ENCODE data around the gene DIPK1C. TPM values are rescaled to one million over a fixed set of nuclear protein-coding genes. Genes with fewer than 3 reads are reported as not detected.

DIPK1C gene
- total and polyA plus RNA-seq, 2 experiments from 2014 or later: not detected

DNA sequence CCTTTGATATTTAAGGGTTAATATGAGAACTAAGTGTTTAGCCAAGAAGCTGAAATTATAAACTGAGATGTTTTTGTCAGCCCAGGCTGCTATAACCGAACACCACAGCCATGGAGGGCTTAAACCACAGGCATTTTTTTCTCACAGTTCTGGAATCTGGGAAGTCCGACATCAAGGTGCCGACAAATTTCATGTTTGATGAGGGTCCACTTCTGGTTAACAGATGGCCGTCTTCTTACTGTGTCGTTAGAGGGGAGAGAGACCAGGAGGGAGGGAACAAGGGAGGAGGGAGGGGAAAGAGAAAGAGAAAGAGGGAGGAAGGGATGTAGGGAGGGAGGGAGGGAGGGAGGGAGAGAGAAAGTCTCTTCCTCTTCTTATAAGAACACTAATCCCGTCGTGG lies 32.6 kb upstream of the DIPK1C start:
- H3F3A ChIP-seq (ENCODE audit: insufficient read depth): no peaks in the 10 kb centered on the region
- no peaks in the 10 kb centered on the region for H3K9me3 ChIP-seq (ENCODE audit: low read depth)
- peak overlapping the region; percentile 44; the same call in 1 of the 2 replicates for H2AFZ ChIP-seq
- no peak overlapping the region for H3K9ac ChIP-seq
- H3K9me2 ChIP-seq (ENCODE audit: insufficient read depth): no peaks in the 10 kb centered on the region
- H4K20me1 ChIP-seq (ENCODE audit: insufficient read depth): no peaks in the 10 kb centered on the region
- no peak overlapping the region for H3K4me2 ChIP-seq (ENCODE audit: unreplicated experiment)
- H3K79me2 ChIP-seq (ENCODE audit: insufficient read depth): no peaks in the 10 kb centered on the region
- no peak for TF ChIP-seq EZH2 (IDR thresholded peaks at IDR 0.05; ENCODE audit: insufficient read depth, poor library complexity, severe bottlenecking)
- TF ChIP-seq EZH2phosphoT487 (IDR thresholded peaks at IDR 0.05; ENCODE audit: insufficient read depth, low read depth): no peak
- in situ Hi-C loops (cut with MboI): loop anchor here (25.0 kb wide), 1 partner anchor 302 kb away; no protein-coding TSS in a partner anchor
- peak overlapping the region; percentile 23; the same call in 1 of the 2 replicates for H3K4me3 ChIP-seq
- DNase-seq: peak; percentile 43
- H3K4me1 ChIP-seq (ENCODE audit: insufficient read depth): no peaks in the 10 kb centered on the region
- H3K36me3 ChIP-seq (ENCODE audit: low read depth): no peaks in the 10 kb centered on the region
- H3K27ac ChIP-seq: no peak overlapping the region
- WGBS, 2 experiments (ENCODE audit: low coverage in 1 of 2, low lambda C conversion rate in 2 of 2, missing lambda C conversion rate in 2 of 2): 7% methylated on average over 6 to 7 of the region's 7 CpGs
- H3K27me3 ChIP-seq (replicated peaks; ENCODE audit: insufficient read depth): peaks cover 8% of the 10 kb centered on the region

DNA sequence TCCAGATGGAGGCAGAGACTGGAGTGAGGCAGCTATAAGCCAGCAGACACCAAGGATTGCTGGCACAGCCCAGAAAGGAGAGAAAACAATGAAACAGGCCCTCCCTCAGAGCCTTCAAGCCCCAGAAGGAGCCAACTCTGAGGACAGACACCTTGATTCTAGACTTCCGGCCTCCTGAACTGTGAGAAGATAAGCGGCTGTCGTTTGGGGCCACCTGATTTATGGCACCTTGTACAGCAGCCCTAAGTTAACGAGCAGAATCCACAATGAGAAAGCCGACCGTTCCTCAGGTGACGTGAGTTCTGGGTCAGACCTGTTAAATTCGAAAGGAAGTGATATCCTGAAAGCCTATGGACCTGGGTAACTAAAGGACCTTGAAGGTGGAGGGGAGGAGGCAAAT lies 31.8 kb upstream of the DIPK1C start:
- Histone ChIP-seq H3K4me2 (ENCODE audit: unreplicated experiment) (no peak overlapping the region), H3K9me3 (ENCODE audit: low read depth) (no peaks in the 10 kb centered on the region), H3K79me2 (ENCODE audit: insufficient read depth) (no peaks in the 10 kb centered on the region), H2AFZ (no peak overlapping the region), H3K4me3 (no peak overlapping the region), H3F3A (ENCODE audit: insufficient read depth) (no peaks in the 10 kb centered on the region), H3K36me3 (ENCODE audit: low read depth) (no peaks in the 10 kb centered on the region), H3K4me1 (ENCODE audit: insufficient read depth) (no peaks in the 10 kb centered on the region), H3K9me2 (ENCODE audit: insufficient read depth) (no peaks in the 10 kb centered on the region), H3K27me3 (replicated peaks; ENCODE audit: insufficient read depth) (peaks cover 8% of the 10 kb centered on the region), H3K27ac (no peak overlapping the region), H4K20me1 (ENCODE audit: insufficient read depth) (no peaks in the 10 kb centered on the region), H3K9ac (no peak overlapping the region)
- DNase-seq: no peak
- in situ Hi-C loops (cut with MboI): loop anchor here (25.0 kb wide), 1 partner anchor 302 kb away; no protein-coding TSS in a partner anchor
- no peak for TF ChIP-seq EZH2phosphoT487 (IDR thresholded peaks at IDR 0.05; ENCODE audit: insufficient read depth, low read depth)
- TF ChIP-seq EZH2 (IDR thresholded peaks at IDR 0.05; ENCODE audit: insufficient read depth, poor library complexity, severe bottlenecking): no peak
- 82 to 89% methylated on average over 8 of the region's 8 CpGs for whole genome bisulfite sequencing, 2 experiments (ENCODE audit: low coverage in 1 of 2, low lambda C conversion rate in 2 of 2, missing lambda C conversion rate in 2 of 2)

DNA sequence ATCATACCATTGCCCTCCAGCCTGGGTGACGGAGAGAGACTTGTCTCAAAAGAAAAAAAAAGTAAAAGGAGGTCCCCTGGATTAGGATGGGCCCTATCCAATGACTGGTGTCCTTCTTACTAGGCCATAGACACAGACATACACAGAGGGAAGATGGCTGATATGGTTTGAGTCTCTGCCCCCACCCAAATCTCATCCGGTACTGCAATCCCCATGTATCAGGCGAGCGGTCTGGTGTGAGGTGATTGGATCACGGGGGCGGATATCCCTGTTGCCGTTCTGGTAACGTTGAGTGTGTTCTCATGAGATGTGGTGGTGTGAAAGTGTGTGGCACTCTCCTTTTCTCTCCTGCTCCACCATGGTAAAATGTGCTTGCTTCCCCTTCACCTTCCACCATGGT lies 31.2 kb upstream of the DIPK1C start:
- 91 to 93% methylated on average over 8 of the region's 8 CpGs for WGBS, 2 experiments (ENCODE audit: low coverage in 1 of 2, low lambda C conversion rate in 2 of 2, missing lambda C conversion rate in 2 of 2)
- no peaks in the 10 kb centered on the region for H3K9me2 ChIP-seq (ENCODE audit: insufficient read depth)
- no peaks in the 10 kb centered on the region for H3K4me1 ChIP-seq (ENCODE audit: insufficient read depth)
- no peaks in the 10 kb centered on the region for H3K36me3 ChIP-seq (ENCODE audit: low read depth)
- no peak overlapping the region for H2AFZ ChIP-seq
- H4K20me1 ChIP-seq (ENCODE audit: insufficient read depth): no peaks in the 10 kb centered on the region
- TF ChIP-seq EZH2phosphoT487 (IDR thresholded peaks at IDR 0.05; ENCODE audit: insufficient read depth, low read depth) (no peak), EZH2 (IDR thresholded peaks at IDR 0.05; ENCODE audit: insufficient read depth, poor library complexity, severe bottlenecking) (no peak)
- H3K4me2 ChIP-seq (ENCODE audit: unreplicated experiment): no peak overlapping the region
- no peaks in the 10 kb centered on the region for H3K9me3 ChIP-seq (ENCODE audit: low read depth)
- no peak overlapping the region for H3K9ac ChIP-seq
- peaks cover 8% of the 10 kb centered on the region for H3K27me3 ChIP-seq (replicated peaks; ENCODE audit: insufficient read depth)
- no peaks in the 10 kb centered on the region for H3K79me2 ChIP-seq (ENCODE audit: insufficient read depth)
- no peaks in the 10 kb centered on the region for H3F3A ChIP-seq (ENCODE audit: insufficient read depth)
- no peak for DNase-seq
- H3K4me3 ChIP-seq: no peak overlapping the region
- no peak overlapping the region for H3K27ac ChIP-seq
- in situ Hi-C loops (cut with MboI): loop anchor here (25.0 kb wide), 1 partner anchor 301 kb away; no protein-coding TSS in a partner anchor

DNA sequence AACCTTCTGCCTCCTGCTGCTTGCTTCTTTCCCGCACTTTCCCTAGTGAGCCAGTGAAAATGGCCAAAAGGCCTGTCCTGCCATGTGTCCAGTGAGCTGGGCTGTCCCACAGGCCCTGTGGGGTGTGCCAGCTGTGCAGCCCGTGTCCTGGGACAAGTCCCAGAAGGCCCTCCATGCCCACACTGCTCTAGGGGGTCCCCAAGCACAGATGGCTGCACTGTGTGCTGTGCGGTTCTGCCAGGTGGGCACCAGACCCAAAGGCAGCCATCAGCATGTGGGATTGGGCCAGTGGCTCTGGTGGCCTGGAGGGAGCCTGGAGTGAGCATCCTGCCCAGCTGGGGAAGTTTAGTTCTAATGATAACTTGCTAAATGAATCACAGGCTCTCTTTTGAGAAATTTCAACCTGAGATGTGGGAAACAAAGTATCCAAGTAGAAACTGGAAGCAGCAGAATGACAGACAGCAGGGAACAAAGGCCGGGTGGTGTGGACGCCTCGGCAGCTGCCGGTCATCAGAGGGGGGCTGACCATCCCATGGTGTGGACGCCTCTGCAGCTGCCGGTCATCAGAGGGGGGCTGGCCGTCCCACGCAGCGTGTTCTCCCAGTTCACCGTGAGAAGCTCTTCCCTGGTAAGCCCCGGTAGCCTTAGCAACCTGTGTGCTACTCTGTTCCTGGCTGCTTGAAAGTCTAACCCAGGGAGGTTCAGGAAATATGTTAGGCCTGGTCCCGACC lies 29.2 kb upstream of the DIPK1C start:
- no peaks in the 10 kb centered on the region for H3K9me2 ChIP-seq (ENCODE audit: insufficient read depth)
- H3K79me2 ChIP-seq (ENCODE audit: insufficient read depth): no peaks in the 10 kb centered on the region
- H3K4me3 ChIP-seq: no peak overlapping the region
- no peak overlapping the region for H2AFZ ChIP-seq
- no peaks in the 10 kb centered on the region for H4K20me1 ChIP-seq (ENCODE audit: insufficient read depth)
- H3K9me3 ChIP-seq (ENCODE audit: low read depth): no peaks in the 10 kb centered on the region
- TF ChIP-seq EZH2phosphoT487 (IDR thresholded peaks at IDR 0.05; ENCODE audit: insufficient read depth, low read depth) (no peak), EZH2 (IDR thresholded peaks at IDR 0.05; ENCODE audit: insufficient read depth, poor library complexity, severe bottlenecking) (no peak)
- H3K27ac ChIP-seq: no peak overlapping the region
- WGBS, 2 experiments (ENCODE audit: low coverage in 1 of 2, low lambda C conversion rate in 2 of 2, missing lambda C conversion rate in 2 of 2): 74 to 79% methylated on average over 15 of the region's 15 CpGs
- H3K36me3 ChIP-seq (ENCODE audit: low read depth): no peaks in the 10 kb centered on the region
- peaks cover 18% of the 10 kb centered on the region for H3K27me3 ChIP-seq (replicated peaks; ENCODE audit: insufficient read depth)
- no peaks in the 10 kb centered on the region for H3F3A ChIP-seq (ENCODE audit: insufficient read depth)
- no peak overlapping the region for H3K9ac ChIP-seq
- no peak for DNase-seq
- in situ Hi-C loops (cut with MboI): loop anchor here (25.0 kb wide), 1 partner anchor 299 kb away; no protein-coding TSS in a partner anchor
- no peaks in the 10 kb centered on the region for H3K4me1 ChIP-seq (ENCODE audit: insufficient read depth)
- no peak overlapping the region for H3K4me2 ChIP-seq (ENCODE audit: unreplicated experiment)
